ENCODE measurements around the gene NTSR1.

The NTSR1 gene

GRCh38 chr20:62694868-62695267 lies 13.8 kb upstream of the NTSR1 start:
- no peak for DNase-seq

GRCh38 chr20:62695448-62696414 lies 12.9 kb upstream of the NTSR1 start:
- DNase-seq = no peak

- no peak for DNase-seq
Measured at GRCh38 chr20:62696434-62696957, 12.1 kb upstream of the NTSR1 start.

GRCh38 chr20:62696989-62697388 lies 11.6 kb upstream of the NTSR1 start:
- DNase-seq = no peak

GRCh38 chr20:62697468-62697912 lies 11.1 kb upstream of the NTSR1 start:
- no peak for DNase-seq

- no peak for DNase-seq
Measured at GRCh38 chr20:62698231-62698630, 10.4 kb upstream of the NTSR1 start.

- DNase-seq = no peak
Measured at GRCh38 chr20:62699296-62699695, 9.3 kb upstream of the NTSR1 start.

- DNase-seq = no peak
Measured at GRCh38 chr20:62699741-62700140, 8.9 kb upstream of the NTSR1 start.

- no peak for DNase-seq
Measured at GRCh38 chr20:62700261-62700930, 8.2 kb upstream of the NTSR1 start.

GRCh38 chr20:62701161-62702012 lies 7.2 kb upstream of the NTSR1 start:
- no peak for DNase-seq

GRCh38 chr20:62702013-62702300 lies 6.7 kb upstream of the NTSR1 start:
- DNase-seq = no peak

GRCh38 chr20:62702895-62703852 lies 5.5 kb upstream of the NTSR1 start:
- no peak for DNase-seq

GRCh38 chr20:62703853-62704228 lies 4.8 kb upstream of the NTSR1 start:
- no peak for DNase-seq

- no peak for DNase-seq
Measured at GRCh38 chr20:62704341-62704948, 4.2 kb upstream of the NTSR1 start.

- no peak for DNase-seq
Measured at GRCh38 chr20:62705627-62706026, 3.0 kb upstream of the NTSR1 start.

- DNase-seq = no peak
Measured at GRCh38 chr20:62706344-62706743, 2.3 kb upstream of the NTSR1 start.

- no peak for DNase-seq
Measured at GRCh38 chr20:62706857-62707256, 1.8 kb upstream of the NTSR1 start.

GRCh38 chr20:62707276-62707920 lies 1.2 kb upstream of the NTSR1 start:
- no peak for DNase-seq

GRCh38 chr20:62707921-62708521 lies 615 bp upstream of the NTSR1 start:
- peak; percentile 12 for DNase-seq

- DNase-seq = no peak
Measured at GRCh38 chr20:62709537-62709905, 885 bp downstream of the NTSR1 start.
